Prostate gland (tissue), 2 donors: ENCODE results near the gene PLA2G4E.

Experiments
- CTCF ChIP-seq, 4 experiments: fragments of 200-600 bp in 2 of 4; fragments of 450-650 bp in 2 of 4; sonication (generic) in 2 of 4; IDR thresholded peaks; 1 replicate in 3 of 4; 2 replicates in 1 of 4; pipeline ENCODE4 v1.5.1; 2016 to 2019; ENCODE audit warnings: antibody characterized with exemption in 4 of 4, mild to moderate bottlenecking in 2 of 4, moderate library complexity in 2 of 4
- POLR2A ChIP-seq: fragments of 450-650 bp; IDR thresholded peaks from one replicate; pipeline ENCODE4 v1.6.1; 2016; ENCODE audit warnings: antibody characterized with exemption, mild to moderate bottlenecking
- POLR2AphosphoS5 ChIP-seq: sonication (generic); formaldehyde crosslinking; IDR thresholded peaks from one replicate; pipeline ENCODE4 v1.6.1; 2017; ENCODE audit warnings: antibody characterized with exemption

GRCh38 chr15:42036112-42036905, 15.5 kb upstream of the PLA2G4E start:
- TF ChIP-seq CTCF (IDR thresholded peaks at IDR 0.05) (no peak), POLR2A (no peak), POLR2AphosphoS5 (no peak)
